KOPT-K1 (cell line): ENCODE results near the gene RBMS3.
"Not testable (repeated sequence)": the region's sequence is repeated elsewhere in the genome, so short reads cannot be mapped to it uniquely, and the experiment has no call there.

Experiments
- H3K27ac ChIP-seq: fragments of 200-600 bp; sonication (generic); 2 replicates; pipeline ENCODE4 v1.5.1; 2016; ENCODE audit warnings: antibody characterized with exemption, mild to moderate bottlenecking, low read depth, low read length; ENCODE audit not compliant: poor library complexity, severe bottlenecking
- H3K36me3 ChIP-seq: fragments of 200-600 bp; sonication (generic); 2 replicates; pipeline ENCODE4 v1.5.1; 2017; ENCODE audit warnings: antibody characterized with exemption, mild to moderate bottlenecking, low read length, moderate library complexity; ENCODE audit not compliant: insufficient read depth
- H3K9me3 ChIP-seq: fragments of 200-600 bp; sonication (generic); 2 replicates; pipeline ENCODE4 v1.5.1; 2017; ENCODE audit warnings: antibody characterized with exemption, low read length, mild to moderate bottlenecking; ENCODE audit not compliant: insufficient read depth, poor library complexity, severe bottlenecking

RBMS3 gene

DNA sequence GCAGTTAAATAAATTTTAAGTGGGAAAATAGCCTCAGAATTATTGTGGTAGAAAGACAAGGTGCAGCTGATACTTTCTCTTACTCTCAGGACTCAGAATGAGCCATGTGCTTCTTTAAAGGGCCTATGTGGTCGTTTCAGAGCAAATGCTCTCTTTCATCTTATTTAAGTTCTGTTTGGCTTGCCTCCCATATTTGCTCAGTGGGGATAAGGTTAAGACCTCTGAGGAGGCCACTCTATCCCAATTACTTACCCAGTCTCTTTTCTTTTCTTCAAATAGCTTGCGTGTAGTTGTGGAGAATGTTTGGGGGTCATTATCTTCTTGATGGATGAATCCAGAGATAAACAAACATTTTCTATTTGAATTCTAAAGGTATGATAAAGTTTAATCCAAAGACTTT is 221.9 kb downstream of the RBMS3 start:
- Histone ChIP-seq H3K27ac (no peak overlapping the region), H3K9me3 (no peaks in the 10 kb centered on the region), H3K36me3 (no peaks in the 10 kb centered on the region)

DNA sequence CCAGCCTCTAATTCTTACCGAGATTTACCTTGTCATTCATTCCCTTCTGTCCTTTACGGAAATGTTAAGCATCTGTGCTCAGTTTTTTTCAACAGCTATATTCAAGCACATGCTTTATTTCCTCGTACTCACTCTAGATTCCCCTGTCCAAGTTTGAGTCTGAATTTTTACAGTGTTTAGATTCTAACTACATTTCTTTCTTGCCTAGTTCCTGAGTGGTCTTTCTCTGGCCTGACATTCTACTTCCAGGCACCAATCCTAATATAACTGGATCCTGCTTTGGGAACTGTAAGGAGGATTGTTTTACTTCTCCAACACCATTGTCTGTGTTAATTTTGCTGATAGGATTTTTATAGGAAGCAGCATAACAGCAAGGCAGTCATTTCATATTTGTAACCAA is 222.4 kb downstream of the RBMS3 start:
- Histone ChIP-seq H3K27ac (no peak overlapping the region), H3K9me3 (no peaks in the 10 kb centered on the region), H3K36me3 (no peaks in the 10 kb centered on the region)

DNA sequence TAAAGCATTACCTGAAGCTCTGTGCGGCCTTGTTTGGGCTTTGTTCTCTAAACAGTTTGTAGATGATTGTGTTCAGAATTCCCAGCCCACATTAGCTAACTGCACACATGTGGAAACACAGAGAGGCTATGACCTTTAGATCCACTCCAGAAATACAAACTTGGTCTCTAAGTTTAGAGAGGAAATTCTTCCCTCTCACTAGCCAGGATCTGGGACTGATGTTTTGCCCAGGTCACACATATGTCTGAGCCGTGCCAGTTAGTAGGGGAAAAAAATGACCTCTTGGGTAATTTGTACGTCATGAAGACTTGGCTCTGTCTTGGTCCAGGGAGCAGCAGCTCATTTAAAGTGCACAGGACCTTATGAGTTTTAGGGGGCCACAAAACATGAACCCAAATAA is 223.1 kb downstream of the RBMS3 start:
- Histone ChIP-seq H3K36me3 (no peaks in the 10 kb centered on the region), H3K27ac (no peak overlapping the region), H3K9me3 (no peaks in the 10 kb centered on the region)

DNA sequence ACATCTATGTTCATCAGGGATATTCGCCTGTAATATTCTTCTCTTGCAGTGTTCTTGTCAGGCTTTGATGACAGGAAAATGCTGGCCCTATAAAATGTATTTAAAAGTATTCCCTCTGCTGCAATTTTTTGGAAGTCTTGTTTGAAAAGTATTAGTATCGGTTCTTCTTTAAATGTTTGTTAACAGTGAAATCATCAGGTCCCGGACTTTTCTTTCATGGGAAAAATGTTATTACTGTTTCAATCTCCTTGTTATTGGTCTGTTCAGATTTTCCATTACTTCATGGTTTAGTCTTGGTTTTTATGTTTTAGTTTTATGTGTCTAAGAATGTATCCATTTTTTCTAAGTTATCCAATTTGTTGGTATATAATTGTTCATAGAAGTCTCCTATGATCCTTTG is 225.6 kb downstream of the RBMS3 start:
- no peaks in the 10 kb centered on the region for H3K36me3 ChIP-seq
- no peaks in the 10 kb centered on the region for H3K9me3 ChIP-seq
- no peak overlapping the region for H3K27ac ChIP-seq

DNA sequence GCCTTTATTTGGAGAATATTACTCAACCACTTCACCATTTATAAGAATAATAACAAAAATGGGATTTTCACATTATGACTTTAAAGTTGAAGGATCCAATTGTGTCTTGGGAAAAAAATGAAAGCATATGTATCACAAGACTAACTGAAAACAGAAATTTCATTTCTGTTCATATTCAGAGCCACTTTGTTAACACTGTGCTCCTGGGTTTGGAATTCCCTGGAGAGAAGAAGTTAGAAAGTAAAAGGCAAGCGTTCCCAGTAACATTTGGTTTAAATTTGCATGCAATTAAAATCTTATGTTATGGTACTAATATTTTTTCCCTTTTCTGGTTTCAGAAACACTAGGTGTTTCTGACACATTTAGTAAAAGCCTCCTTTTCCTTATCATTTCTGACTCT is 230.8 kb downstream of the RBMS3 start:
- no peaks in the 10 kb centered on the region for H3K9me3 ChIP-seq
- H3K27ac ChIP-seq: no peak overlapping the region
- no peaks in the 10 kb centered on the region for H3K36me3 ChIP-seq

DNA sequence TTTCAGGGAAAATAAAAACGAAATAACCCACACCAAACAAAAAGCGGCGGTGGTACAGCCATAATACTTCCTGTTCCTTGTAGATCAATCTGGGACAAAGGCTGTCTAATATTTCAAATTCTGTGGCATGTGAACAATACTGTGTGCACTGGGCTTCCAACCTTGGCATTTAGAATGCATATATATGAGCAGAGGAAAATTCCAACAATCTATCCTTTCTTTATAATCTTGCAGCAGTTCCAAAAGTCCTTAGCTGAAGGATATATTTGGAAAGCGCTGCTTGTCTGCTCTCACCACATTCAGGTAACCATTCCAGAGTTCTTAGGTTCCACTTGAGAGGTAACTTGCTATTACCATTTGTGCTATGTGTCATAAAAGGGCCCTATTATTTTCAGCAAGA is 231.8 kb downstream of the RBMS3 start:
- Histone ChIP-seq H3K36me3 (no peaks in the 10 kb centered on the region), H3K27ac (no peak overlapping the region), H3K9me3 (no peaks in the 10 kb centered on the region)

DNA sequence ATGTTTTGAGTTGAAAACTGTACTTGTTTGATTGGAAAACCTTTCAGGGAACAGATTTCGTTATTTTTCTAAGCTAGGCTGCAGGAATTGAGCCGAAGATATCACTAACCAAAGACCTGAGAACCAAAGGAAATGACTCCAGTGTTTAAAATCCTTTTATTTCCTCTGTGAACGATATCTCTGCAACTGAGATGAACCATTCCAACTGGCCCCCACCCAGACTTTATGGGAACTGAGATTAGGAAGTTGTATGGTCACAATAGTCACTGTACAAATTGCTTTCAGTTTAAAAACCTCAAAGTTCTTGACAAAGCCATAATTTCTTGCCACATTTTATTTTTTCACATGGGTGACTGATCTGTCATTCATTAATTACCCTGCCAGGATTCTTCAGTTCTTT is 232.4 kb downstream of the RBMS3 start:
- no peaks in the 10 kb centered on the region for H3K36me3 ChIP-seq
- H3K27ac ChIP-seq: no peak overlapping the region
- no peaks in the 10 kb centered on the region for H3K9me3 ChIP-seq

DNA sequence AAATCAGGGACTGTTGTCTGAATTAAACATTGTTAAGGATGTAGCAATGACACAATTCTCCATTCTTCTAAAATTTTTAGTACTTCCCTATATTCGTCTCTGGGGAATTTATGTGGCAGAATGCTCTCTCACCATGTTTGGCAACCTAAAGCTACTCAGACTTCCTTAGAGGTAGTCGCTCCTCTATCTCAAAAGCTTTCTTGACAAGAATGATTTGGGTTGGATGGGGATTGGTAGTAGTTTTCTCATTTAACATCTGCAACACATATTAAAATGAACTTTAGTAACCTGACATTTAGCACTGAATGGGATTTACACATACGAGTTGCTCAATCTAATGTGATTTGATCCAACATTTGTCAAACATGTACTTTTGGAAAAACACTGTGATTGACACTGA is 233.3 kb downstream of the RBMS3 start:
- H3K9me3 ChIP-seq: no peaks in the 10 kb centered on the region
- no peaks in the 10 kb centered on the region for H3K36me3 ChIP-seq
- no peak overlapping the region for H3K27ac ChIP-seq

DNA sequence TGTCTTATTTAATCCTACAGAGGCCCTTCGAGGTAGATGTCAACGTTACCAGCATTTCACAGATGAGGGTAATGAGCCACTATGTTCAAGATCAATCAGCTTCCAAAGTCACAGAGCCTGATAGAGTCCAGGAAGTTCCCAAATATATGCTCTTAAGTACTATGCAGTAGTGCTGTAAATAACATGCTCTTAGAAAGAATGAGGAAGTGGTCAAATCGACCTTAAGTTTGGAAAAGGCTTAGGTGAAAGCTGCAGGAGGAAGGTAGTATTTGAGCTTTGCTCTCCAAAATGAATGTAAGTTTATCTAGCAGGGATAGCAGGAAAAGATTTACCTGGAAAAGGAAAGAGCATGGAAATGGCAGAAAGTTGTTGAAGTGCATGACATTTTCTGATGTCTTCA is 234.0 kb downstream of the RBMS3 start:
- H3K36me3 ChIP-seq: no peaks in the 10 kb centered on the region
- no peaks in the 10 kb centered on the region for H3K9me3 ChIP-seq
- no peak overlapping the region for H3K27ac ChIP-seq

DNA sequence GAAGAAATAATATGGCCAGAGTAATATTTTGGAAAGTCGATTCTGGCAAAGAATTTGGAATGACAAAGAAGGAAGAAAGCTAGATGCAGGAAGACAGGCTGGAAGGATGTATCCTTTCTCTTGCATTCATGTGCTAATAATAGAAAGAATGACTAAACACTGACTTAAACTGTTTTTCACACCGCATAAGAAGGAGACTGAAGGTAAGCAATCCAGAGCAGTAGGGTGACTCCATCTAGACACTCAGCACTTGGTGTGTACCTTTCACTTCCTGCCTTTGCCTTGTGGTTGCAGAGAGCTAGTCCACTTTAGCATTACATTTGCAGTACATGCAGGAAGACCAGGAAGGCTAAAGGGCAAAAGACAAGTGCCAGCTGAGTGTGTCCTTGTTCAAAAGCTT is 234.6 kb downstream of the RBMS3 start:
- H3K27ac ChIP-seq: no peak overlapping the region
- no peaks in the 10 kb centered on the region for H3K36me3 ChIP-seq
- H3K9me3 ChIP-seq: no peaks in the 10 kb centered on the region

DNA sequence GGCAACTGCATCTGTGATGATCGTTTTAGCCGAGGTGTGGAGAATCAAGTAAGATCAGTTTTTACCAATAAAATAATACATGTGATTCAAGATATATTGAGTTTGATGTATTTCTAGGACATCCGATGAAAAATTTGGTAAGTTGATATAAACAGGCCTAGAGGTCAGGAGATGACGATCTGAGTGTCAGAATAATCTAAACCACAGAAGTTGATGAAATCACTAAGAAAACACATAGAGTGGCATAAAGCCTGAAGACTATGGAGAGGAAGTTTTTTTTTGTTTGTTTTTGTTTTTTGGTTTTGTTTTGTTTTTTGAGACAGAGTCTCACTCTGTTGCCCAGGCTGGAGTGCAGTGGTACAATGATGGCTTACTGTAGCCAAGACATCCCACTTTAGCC is 235.3 kb downstream of the RBMS3 start:
- no peaks in the 10 kb centered on the region for H3K9me3 ChIP-seq
- H3K36me3 ChIP-seq: no peaks in the 10 kb centered on the region
- no peak overlapping the region for H3K27ac ChIP-seq

DNA sequence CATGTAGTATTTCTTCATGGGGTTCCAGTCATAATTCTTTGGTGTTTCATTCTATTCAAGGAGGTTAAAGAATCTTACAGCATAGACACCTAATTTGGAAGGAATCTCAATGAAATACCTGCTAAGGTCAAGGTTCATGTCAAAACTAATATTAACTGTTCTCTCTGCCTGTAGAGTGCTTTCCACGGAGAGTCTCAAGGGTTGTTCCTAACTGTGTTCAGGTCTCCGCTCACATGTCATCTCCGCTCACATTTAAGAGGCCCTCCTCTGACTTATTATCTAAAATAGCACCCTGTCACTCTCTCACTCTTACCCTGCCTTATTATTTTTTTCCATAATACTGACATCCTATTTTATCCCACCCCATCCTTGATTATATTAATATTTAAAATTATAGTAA is 239.9 kb downstream of the RBMS3 start:
- Histone ChIP-seq H3K27ac (no peak overlapping the region), H3K36me3 (no peaks in the 10 kb centered on the region), H3K9me3 (no peaks in the 10 kb centered on the region)

DNA sequence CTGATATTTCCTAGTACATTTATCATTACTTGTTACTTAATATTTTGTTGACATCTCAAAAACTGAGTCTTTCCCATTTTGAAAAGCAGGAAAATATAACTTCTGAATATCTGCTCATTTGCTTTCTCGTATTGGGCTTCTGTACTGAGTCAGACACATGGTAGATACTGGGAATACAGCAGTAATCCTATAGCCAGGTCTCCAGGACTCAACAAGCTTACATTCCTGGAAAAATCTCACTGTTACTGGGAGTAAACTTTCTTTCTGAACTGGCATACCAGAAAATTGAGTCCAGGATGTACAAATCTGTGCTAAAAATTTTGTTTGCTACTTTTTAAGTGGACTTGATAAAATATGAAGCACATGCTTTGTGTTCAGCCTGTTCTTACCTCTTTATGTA is 240.4 kb downstream of the RBMS3 start:
- H3K9me3 ChIP-seq: no peaks in the 10 kb centered on the region
- H3K27ac ChIP-seq: no peak overlapping the region
- no peaks in the 10 kb centered on the region for H3K36me3 ChIP-seq

DNA sequence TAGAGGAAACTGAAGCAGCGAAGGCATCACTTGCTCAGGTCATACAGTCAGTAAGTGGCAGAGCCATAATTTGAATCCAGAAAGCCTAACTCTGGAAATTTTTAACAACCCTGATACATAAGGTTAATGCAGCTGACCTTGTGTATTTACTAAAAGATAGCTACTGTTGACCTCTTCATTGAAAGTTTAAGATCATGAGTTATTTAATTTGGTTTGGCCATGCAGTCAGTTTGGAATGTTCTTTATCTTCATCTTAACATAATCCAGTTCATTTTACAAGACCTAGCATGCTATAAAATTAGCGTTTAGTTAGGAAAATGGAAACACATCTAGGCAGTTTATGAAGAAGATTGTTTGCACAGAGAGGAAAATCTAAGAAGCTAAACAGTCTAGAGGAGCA is 240.9 kb downstream of the RBMS3 start:
- no peaks in the 10 kb centered on the region for H3K9me3 ChIP-seq
- no peaks in the 10 kb centered on the region for H3K36me3 ChIP-seq
- H3K27ac ChIP-seq: no peak overlapping the region

DNA sequence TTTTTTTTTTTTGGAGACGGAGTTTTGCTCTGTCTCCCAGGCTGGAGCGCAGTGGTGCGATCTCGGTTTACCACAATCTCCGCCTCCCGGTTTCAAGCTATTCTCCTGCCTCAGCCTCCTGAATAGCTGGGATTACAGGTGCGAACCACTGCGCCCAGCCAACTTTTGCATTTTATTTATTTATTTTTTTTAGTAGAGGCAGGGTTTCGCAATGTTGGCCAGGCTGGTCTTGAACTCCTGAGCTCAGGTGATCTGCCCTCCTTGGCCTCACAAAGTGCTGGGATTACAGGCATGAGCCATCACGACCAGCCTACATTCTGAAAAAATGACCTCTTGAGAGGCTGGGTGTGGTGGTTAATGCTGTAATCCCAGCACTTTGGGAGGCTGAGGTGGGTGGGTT is 243.6 kb downstream of the RBMS3 start:
- not testable (repeated sequence) for H3K27ac ChIP-seq, H3K9me3 ChIP-seq, H3K36me3 ChIP-seq

DNA sequence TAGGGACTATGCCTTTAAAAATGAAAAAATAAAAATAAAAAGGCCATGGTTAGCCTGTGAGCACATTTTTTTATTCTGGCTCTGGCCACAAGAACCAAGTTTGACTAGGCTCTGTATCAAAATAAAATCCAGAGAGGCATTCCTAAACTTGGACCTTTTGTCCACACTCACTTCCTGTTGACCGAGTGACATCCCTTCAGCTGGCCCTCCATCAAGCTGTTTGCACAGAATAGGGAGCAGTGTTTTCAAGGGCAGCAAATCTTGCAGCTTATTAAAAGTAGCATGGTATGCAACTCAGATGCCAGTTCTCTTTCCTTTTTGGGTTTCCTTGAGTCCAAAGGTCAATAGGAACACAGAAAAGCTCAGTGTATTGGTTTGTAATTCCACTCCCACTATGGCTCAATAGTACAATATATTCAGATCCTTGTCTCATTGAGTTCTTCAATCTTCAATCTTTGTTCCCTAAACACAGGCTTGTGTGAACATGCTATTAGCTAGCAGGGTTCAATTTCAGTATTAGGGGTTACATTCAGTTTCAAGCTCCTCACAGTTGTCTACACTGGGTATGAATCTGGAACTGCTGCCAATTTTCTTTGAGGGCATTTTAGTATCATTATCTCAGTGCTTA is 244.5 kb downstream of the RBMS3 start:
- H3K36me3 ChIP-seq: no peaks in the 10 kb centered on the region
- H3K9me3 ChIP-seq: no peaks in the 10 kb centered on the region
- no peak overlapping the region for H3K27ac ChIP-seq

DNA sequence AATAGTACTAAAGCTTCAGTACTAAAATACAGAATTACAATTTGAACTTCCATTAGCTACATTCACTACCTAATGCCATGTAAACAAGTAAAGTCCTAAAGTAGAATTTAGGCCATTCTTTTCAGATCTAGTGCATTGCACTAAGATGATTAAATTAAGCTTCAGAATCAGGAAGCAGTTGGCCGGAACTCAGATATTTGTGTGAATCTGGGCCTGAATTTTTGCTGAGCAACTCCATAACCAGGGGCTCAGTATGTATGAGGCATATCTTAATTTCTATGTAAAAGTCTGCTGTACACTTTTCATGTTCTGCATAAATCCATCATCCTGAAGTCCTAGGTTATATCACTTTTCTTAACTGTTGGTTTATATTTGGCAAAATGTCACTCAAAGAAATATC is 246.4 kb downstream of the RBMS3 start:
- H3K9me3 ChIP-seq: no peaks in the 10 kb centered on the region
- H3K27ac ChIP-seq: no peak overlapping the region
- no peaks in the 10 kb centered on the region for H3K36me3 ChIP-seq
